GM19023 (cell line): ENCODE measurements around the gene SH3GL2.

Experiments used
- ATAC-seq: cut with Tn5 transposase; IDR thresholded peaks from one replicate; pipeline ENCODE4 v1.9.1; 2021; ENCODE audit warnings: mild to moderate bottlenecking, moderate library complexity; ENCODE audit not compliant: unreplicated experiment

SH3GL2 gene

DNA sequence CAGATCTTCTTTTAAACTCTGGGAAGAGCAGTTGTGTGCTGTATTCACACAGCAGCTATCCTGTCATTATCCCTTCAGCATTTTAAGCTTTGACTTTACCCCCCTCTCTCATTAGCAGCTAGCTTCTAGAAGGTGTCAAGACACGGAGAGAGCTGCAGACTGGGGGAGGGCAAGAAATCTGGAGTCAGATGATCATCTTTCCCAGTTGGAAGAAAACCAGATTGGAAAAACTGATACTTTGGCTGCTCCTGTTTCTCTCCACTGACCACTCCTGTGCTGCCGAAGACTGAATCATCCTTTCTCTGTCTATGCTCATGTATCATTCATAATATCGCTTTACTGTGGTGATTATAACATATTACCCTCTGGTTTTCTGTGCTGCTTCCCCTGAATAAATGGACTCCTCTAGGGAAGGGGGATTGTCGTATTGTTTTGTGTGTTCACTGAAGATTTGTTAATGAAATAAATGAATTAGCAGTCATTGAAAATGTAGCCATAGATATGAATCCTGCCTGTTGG, 75.1 kb downstream of the SH3GL2 start:
- no peak for ATAC-seq

DNA sequence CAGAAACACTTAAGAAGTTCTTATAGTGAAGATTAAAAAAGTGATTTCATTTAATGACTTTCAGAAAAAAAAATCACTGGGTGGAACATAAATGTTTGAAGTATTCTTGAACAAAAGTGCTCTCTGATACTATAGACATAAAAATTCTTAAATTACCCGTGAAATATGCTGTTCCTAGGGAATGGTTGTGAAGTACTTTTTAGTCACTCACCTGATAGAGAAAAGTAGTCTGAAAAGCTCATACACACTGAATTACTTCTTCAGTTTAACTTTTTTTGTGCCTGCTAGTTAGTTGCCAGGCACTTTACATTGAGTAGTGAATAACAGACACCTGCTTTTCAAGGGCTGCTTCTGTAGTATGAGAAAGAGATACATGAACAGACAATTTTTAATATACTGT, 78.0 kb downstream of the SH3GL2 start:
- no peak for ATAC-seq

- no peak for ATAC-seq
Measured at GRCh38 chr9:17658237-17658636, 79.4 kb downstream of the SH3GL2 start.

- no peak for ATAC-seq
Measured at GRCh38 chr9:17660158-17660557, 81.3 kb downstream of the SH3GL2 start.

- no peak for ATAC-seq
Measured at GRCh38 chr9:17665450-17665849, 86.6 kb downstream of the SH3GL2 start.

GRCh38 chr9:17669206-17669605, 90.3 kb downstream of the SH3GL2 start:
- ATAC-seq, result no peak

DNA sequence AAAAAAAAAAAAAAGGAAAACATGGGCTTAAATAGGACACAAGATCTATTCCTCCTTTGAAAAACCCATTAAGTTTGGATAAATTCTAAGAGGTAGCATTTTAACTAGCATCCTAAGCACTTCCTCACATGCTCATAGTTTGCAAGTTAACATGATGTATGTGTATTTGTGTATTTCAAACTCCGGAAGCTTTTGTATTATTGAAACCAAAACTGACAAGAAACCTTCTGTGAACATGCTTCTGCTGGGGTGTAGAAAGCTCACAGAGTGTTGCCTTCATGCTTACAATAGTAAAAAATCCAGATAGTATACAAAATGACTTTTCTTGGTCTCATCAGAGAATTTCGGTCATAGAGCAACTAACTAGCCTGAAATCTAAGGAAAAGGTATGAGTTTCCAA, 103.8 kb downstream of the SH3GL2 start:
- ATAC-seq, result no peak

GRCh38 chr9:17688834-17689233, 110.0 kb downstream of the SH3GL2 start:
- ATAC-seq, result no peak

- no peak for ATAC-seq
Measured at GRCh38 chr9:17694336-17694735, 115.5 kb downstream of the SH3GL2 start.

- no peak for ATAC-seq
Measured at GRCh38 chr9:17695482-17695881, 116.6 kb downstream of the SH3GL2 start.

GRCh38 chr9:17699615-17700330, 120.9 kb downstream of the SH3GL2 start:
- ATAC-seq, result no peak

DNA sequence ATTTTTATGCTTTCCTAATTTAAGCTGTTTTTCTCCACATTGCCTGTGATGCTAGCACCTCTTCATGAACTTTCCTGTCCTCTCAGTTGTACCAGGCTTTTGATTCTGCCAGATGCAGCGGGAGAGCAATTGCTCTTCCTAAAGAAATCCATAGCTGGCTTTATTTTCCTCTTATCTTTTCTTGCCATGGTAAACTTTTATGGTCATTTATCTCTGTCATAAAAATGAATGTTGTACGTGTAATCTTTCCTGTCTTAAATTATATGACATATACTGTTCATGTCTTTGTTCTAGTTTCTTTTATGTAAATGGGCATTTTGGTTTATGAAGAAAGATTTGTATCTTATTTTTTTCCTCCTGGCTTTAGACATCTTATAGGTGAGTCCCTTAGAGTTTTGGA, 127.5 kb downstream of the SH3GL2 start:
- ATAC-seq, result no peak

DNA sequence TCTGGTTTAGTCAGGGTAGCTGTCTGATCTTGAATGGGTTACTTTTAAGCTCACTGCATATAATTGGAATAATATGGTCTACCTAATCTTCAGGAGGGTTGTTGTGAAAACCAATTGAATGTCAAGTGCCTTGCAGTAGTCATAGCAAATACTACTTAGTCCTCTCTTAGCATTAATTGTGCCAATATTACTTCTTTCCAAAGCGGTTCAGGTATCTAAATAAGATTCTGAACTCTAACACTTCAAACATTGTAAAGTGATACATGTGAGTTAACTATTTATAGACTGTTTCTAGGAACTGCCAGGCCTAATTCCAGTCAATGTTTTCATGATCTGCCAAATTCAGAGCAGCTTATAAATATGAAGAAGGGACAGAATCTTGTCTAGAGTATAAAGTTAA, 140.2 kb downstream of the SH3GL2 start:
- no peak for ATAC-seq

DNA sequence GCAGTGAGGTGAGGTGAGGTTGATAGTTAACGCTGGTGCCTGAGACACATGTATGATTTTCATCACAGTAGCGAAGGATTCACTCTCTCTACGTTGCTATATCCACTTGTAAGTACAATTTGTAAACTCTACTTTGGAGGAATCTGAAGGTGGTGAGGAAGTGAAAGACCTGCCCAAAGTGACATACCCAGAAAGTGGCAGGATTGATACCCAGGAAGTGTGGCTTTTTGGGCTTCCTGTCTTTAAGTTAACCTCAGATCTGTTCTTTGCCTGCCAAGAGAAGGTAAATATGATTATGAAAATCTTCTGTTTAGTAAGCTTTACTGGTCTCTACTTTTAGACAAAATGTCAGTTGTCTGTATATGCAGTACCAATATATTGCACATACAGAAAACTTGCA, 143.1 kb downstream of the SH3GL2 start:
- no peak for ATAC-seq

DNA sequence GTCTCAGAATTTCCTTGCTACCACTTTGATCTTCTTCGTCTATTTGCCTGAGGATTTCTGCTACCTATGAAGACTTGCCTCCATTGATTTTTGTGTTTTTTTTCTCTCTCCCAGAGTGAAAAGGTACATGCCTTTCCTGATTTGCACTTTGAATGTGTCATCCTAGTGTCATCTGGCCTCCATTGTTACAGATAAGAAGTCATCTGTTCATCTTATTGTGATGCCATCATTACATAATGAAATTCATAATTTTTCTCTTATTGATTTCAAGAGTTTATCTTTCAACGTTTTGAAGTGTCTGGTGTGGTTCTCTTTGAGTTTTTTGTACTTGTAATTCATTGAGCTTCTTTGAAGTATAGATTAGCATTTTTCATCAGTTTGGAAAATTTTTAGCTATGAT, 144.8 kb downstream of the SH3GL2 start:
- no peak for ATAC-seq

GRCh38 chr9:17725399-17726010, 146.6 kb downstream of the SH3GL2 start:
- no peak for ATAC-seq

GRCh38 chr9:17726298-17726697, 147.4 kb downstream of the SH3GL2 start:
- no peak for ATAC-seq

GRCh38 chr9:17730899-17731298, 152.0 kb downstream of the SH3GL2 start:
- ATAC-seq, result no peak

DNA sequence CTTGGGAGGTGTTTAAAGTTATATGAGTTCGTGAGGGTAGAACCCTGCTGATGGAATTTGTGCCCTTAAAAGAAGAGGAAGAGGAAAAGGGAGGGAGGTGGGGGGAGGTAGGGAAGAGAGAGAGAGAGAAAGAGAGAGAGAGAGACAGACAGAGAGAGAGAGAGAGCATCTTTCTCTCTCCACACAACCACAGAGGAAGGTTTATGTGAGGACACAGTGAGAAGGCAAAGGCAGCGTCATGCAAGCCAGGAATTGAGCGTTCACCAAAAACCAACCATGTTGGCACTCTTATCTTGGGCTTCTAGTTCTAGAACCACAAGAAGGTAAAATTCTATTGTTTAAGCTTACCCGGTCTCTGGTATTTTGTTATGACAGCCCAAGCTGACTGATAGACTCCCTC, 152.4 kb downstream of the SH3GL2 start:
- ATAC-seq, result no peak

- ATAC-seq, result no peak
Measured at GRCh38 chr9:17734674-17735073, 155.8 kb downstream of the SH3GL2 start.

DNA sequence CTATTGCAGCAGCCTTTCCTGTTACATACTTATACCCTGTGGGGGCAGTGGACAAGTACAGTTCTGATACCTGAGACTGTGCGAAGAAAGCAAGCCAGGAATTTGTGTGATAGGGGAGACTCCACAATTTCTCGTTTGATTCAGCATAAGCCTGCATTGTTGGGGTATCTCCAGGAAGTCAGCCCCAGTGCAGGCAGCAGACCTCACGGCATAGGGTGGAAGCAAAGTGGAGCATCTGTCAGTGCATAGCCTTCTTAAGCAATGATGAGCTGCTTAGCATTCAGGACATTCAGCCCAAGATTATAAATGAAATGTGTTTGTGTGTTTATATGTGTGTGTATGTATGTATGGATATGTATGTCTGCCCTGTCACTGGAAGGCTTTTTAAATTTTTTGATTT, 157.0 kb downstream of the SH3GL2 start:
- no peak for ATAC-seq

DNA sequence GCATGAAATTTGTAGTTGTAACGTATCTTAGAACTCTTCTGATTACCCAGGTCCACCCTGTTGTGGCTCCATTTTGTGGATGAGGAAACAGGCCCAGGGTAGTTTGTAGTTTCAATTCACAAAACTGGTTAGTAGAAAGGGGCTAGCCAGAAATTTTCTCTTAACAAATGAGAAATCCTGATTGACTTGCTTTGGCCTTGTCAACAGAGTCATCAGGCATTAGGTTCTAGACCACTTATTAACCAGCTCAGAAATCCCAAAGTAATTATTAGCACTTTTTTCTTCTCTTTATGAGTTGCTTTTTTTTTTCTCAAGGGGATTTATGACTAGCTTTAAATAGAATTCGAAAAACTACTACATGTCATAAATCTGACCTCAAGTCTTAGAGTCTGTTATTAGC, 160.2 kb downstream of the SH3GL2 start:
- ATAC-seq, result no peak

- no peak for ATAC-seq
Measured at GRCh38 chr9:17739736-17740135, 160.9 kb downstream of the SH3GL2 start.
